H9 (cell line): ENCODE data around the gene PPARA. TPM values are rescaled to one million over a fixed set of nuclear protein-coding genes. Genes with fewer than 3 reads are reported as not detected.

Experiments
- DNase-seq: peaks from one replicate; pipeline ENCODE4 v3.0.0-alpha.2; 2017
- H2AFZ ChIP-seq: one replicate; pipeline ENCODE4 v1.6.1; 2013; ENCODE audit warnings: mild to moderate bottlenecking, low read length, control low read depth, moderate library complexity
- H2AK5ac ChIP-seq: 2 replicates; pipeline ENCODE4 v1.6.1; 2013; ENCODE audit warnings: low read length, control low read depth, mixed read lengths; ENCODE audit not compliant: insufficient read length
- H2BK120ac ChIP-seq: one replicate; pipeline ENCODE4 v1.6.1; 2013; ENCODE audit warnings: low read depth, mild to moderate bottlenecking, low read length, control low read depth, inconsistent platforms; ENCODE audit not compliant: poor library complexity, severe bottlenecking
- H2BK12ac ChIP-seq: 2 replicates; pipeline ENCODE4 v1.6.1; 2013; ENCODE audit warnings: low read length, control low read depth, mixed read lengths, low read depth; ENCODE audit not compliant: insufficient read length
- H2BK15ac ChIP-seq: 2 replicates; pipeline ENCODE4 v1.6.1; 2013; ENCODE audit warnings: low read depth, low read length, control low read depth
- H2BK20ac ChIP-seq: one replicate; pipeline ENCODE4 v1.6.1; 2013; ENCODE audit warnings: low read depth, mild to moderate bottlenecking, low read length, control low read depth, inconsistent platforms; ENCODE audit not compliant: poor library complexity, severe bottlenecking
- H2BK5ac ChIP-seq: 2 replicates; pipeline ENCODE4 v1.6.1; 2013; ENCODE audit warnings: low read length, control low read depth, mixed read lengths; ENCODE audit not compliant: insufficient read length
- H3K14ac ChIP-seq: 2 replicates; pipeline ENCODE4 v1.6.1; 2013; ENCODE audit warnings: low read length, control low read depth; ENCODE audit not compliant: insufficient read depth
- H3K18ac ChIP-seq: 2 replicates; pipeline ENCODE4 v1.6.1; 2013; ENCODE audit warnings: low read depth, mild to moderate bottlenecking, mixed read lengths, low read length, control low read depth; ENCODE audit not compliant: insufficient read length
- H3K23ac ChIP-seq: 2 replicates; pipeline ENCODE4 v1.6.1; 2013; ENCODE audit warnings: low read length, control low read depth, mixed read lengths, low read depth; ENCODE audit not compliant: insufficient read length
- H3K23me2 ChIP-seq: 2 replicates; pipeline ENCODE4 v1.6.1; 2013; ENCODE audit warnings: low read depth, mild to moderate bottlenecking, mixed read lengths, low read length, control low read depth; ENCODE audit not compliant: insufficient read length, poor library complexity, severe bottlenecking
- H3K27ac ChIP-seq: 2 replicates; pipeline ENCODE4 v1.5.1; 2013; ENCODE audit warnings: low read length, control low read depth, mixed read lengths, low read depth; ENCODE audit not compliant: insufficient read length
- H3K27me3 ChIP-seq: 2 replicates; pipeline ENCODE4 v1.6.1; 2013; ENCODE audit warnings: low read length, control low read depth, inconsistent platforms; ENCODE audit not compliant: insufficient read depth
- H3K4ac ChIP-seq: 2 replicates; pipeline ENCODE4 v1.6.1; 2013; ENCODE audit warnings: low read depth, mild to moderate bottlenecking, control low read depth, inconsistent platforms, low read length, moderate library complexity
- H3K4me1 ChIP-seq: 2 replicates; pipeline ENCODE4 v1.6.1; 2013; ENCODE audit warnings: low read length, control low read depth, inconsistent platforms; ENCODE audit not compliant: insufficient read depth
- H3K4me2 ChIP-seq: 2 replicates; pipeline ENCODE4 v1.6.1; 2013; ENCODE audit warnings: low read length, control low read depth, mixed read lengths; ENCODE audit not compliant: insufficient read length, insufficient read depth
- H3K56ac ChIP-seq: 2 replicates; pipeline ENCODE4 v1.6.1; 2013; ENCODE audit warnings: low read depth, mild to moderate bottlenecking, mixed read lengths, low read length, control low read depth; ENCODE audit not compliant: insufficient read length
- H3K79me1 ChIP-seq: 2 replicates; pipeline ENCODE4 v1.6.1; 2013; ENCODE audit warnings: low read depth, mild to moderate bottlenecking, moderate library complexity, low read length, control low read depth, inconsistent platforms; ENCODE audit not compliant: insufficient read depth, poor library complexity, severe bottlenecking
- H3K79me2 ChIP-seq: 2 replicates; pipeline ENCODE4 v1.6.1; 2013; ENCODE audit warnings: low read length, control low read depth, inconsistent platforms; ENCODE audit not compliant: insufficient read depth
- H3K9ac ChIP-seq: 2 replicates; pipeline ENCODE4 v1.6.1; 2013; ENCODE audit warnings: low read length, control low read depth, mixed read lengths; ENCODE audit not compliant: insufficient read length; ENCODE audit errors: extremely low read depth
- H3K9me3 ChIP-seq: one replicate; pipeline ENCODE4 v1.6.1; 2013; ENCODE audit warnings: low read depth, low read length, inconsistent platforms; ENCODE audit not compliant: control insufficient read depth
- H3T11ph ChIP-seq: one replicate; pipeline ENCODE4 v1.6.1; 2013; ENCODE audit warnings: mild to moderate bottlenecking, low read length, control low read depth, inconsistent platforms
- H4K20me1 ChIP-seq: one replicate; pipeline ENCODE4 v1.6.1; 2013; ENCODE audit not compliant: control insufficient read depth, insufficient read length, insufficient read depth
- H4K5ac ChIP-seq: 2 replicates; pipeline ENCODE4 v1.6.1; 2013; ENCODE audit warnings: low read depth, mild to moderate bottlenecking, mixed read lengths, low read length, control low read depth; ENCODE audit not compliant: insufficient read length
- H4K8ac ChIP-seq: replicated peaks from 2 replicates; pipeline ENCODE4 v1.6.1; 2013; ENCODE audit warnings: low read length, control low read depth, mixed read lengths, low read depth; ENCODE audit not compliant: insufficient read length
- H4K91ac ChIP-seq: 2 replicates; pipeline ENCODE4 v1.6.1; 2013; ENCODE audit warnings: low read depth, mild to moderate bottlenecking, moderate library complexity, mixed read lengths, low read length, control low read depth; ENCODE audit not compliant: insufficient read length
- H3K27ac Mint-ChIP-seq, 3 experiments: 2 replicates in 2 of 3; 3 replicates in 1 of 3; pipeline ENCODE4 v1.8.0; 2020 to 2021; ENCODE audit warnings: mixed read lengths in 3 of 3, mild to moderate bottlenecking in 1 of 3, moderate library complexity in 1 of 3
- H3K27me3 Mint-ChIP-seq: 2 replicates; pipeline ENCODE4 v1.8.0; 2021; ENCODE audit warnings: low read depth, mild to moderate bottlenecking, moderate library complexity, mixed read lengths
- H3K36me3 Mint-ChIP-seq, 3 experiments: 2 replicates in 2 of 3; 3 replicates in 1 of 3; pipeline ENCODE4 v1.8.0; 2020 to 2021; ENCODE audit warnings: low read depth in 3 of 3, mixed read lengths in 3 of 3; ENCODE audit not compliant: insufficient read depth in 1 of 3
- H3K4me1 Mint-ChIP-seq, 2 experiments: 2 replicates each; pipeline ENCODE4 v1.8.0; 2020; ENCODE audit warnings: mixed read lengths in 2 of 2
- H3K4me3 Mint-ChIP-seq, 2 experiments: 2 replicates in 1 of 2; 3 replicates in 1 of 2; pipeline ENCODE4 v1.8.0; 2020 to 2021; ENCODE audit warnings: mild to moderate bottlenecking in 2 of 2, mixed read lengths in 2 of 2, moderate library complexity in 1 of 2
- H3K9me3 Mint-ChIP-seq, 2 experiments: 2 replicates in 1 of 2; 3 replicates in 1 of 2; pipeline ENCODE4 v1.8.0; 2020; ENCODE audit warnings: mild to moderate bottlenecking in 2 of 2, mixed read lengths in 2 of 2, moderate library complexity in 1 of 2
- CTCF ChIP-seq: fragments of 200-600 bp; sonication (generic); conservative IDR thresholded peaks from 3 replicates; pipeline ENCODE4 v1.8.0; 2021; ENCODE audit warnings: antibody characterized with exemption, mild to moderate bottlenecking
- WGBS: extraction: QIAGEN DNeasy Blood & Tissue Kit; methylation state at CpG from one replicate; pipeline ENCODE4 v1.1.7; 2013; ENCODE audit warnings: missing lambda C conversion rate, low lambda C conversion rate, mixed read lengths; ENCODE audit not compliant: insufficient read length; ENCODE audit errors: extremely low coverage; 5-methylcytosine and 5-hydroxymethylcytosine counted together
- total RNA-seq: library from RNA; stranded (reverse); gene quantifications from 2 replicates; pipeline ENCODE4 v1.2.1, GENCODE V29; 2021

The PPARA gene
- total RNA-seq, 1 experiment from 2014 or later, result 7.3 TPM

- H3K4me3 Mint-ChIP-seq, result no peak overlapping the region
- no peaks in the 10 kb centered on the region; the same call in 1 of the 2 replicates for H3K27me3 Mint-ChIP-seq
- Histone ChIP-seq H3K4me1 (no peaks in the 10 kb centered on the region), H3K23ac (no peak overlapping the region), H3K23me2 (peaks cover 3% of the 10 kb centered on the region), H2AK5ac (no peak overlapping the region), H2AFZ (no peak overlapping the region), H3K79me1 (no peaks in the 10 kb centered on the region), H3K9me3 (no peaks in the 10 kb centered on the region), H4K20me1 (no peaks in the 10 kb centered on the region), H3K56ac (no peak overlapping the region), H2BK12ac (no peak overlapping the region), H3K4me2 (no peak overlapping the region), H4K8ac (no peak overlapping the region), H3K9ac (no peak overlapping the region), H3K18ac (no peak overlapping the region), H3T11ph (no peak overlapping the region), H2BK5ac (no peak overlapping the region), H3K27ac (no peak overlapping the region), H4K5ac (no peak overlapping the region), H3K14ac (no peak overlapping the region), H2BK15ac (no peak overlapping the region), H3K4ac (no peak overlapping the region), H2BK120ac (no peak overlapping the region), H3K27me3 (no peaks in the 10 kb centered on the region), H2BK20ac (no peak overlapping the region), H3K79me2 (no peaks in the 10 kb centered on the region), H4K91ac (no peak overlapping the region)
- H3K4me1 Mint-ChIP-seq, result peaks cover 11 to 12% of the 10 kb centered on the region in 2 experiments
- no CpG with 5 or more reads among the region's 23 CpGs for WGBS
- DNase-seq, result no peak
- TF ChIP-seq CTCF, result no peak
- H3K9me3 Mint-ChIP-seq, result no peaks in the 10 kb centered on the region
- peaks cover 2 to 27% (median 22%) of the 10 kb centered on the region in 3 experiments; a peak in 6 of 7 replicates for H3K36me3 Mint-ChIP-seq
- H3K27ac Mint-ChIP-seq, result peak overlapping the region in 1 of 3 experiments; percentile 90; a peak in 1 of 7 replicates
Measured at GRCh38 chr22:46290843-46291785, 140.8 kb downstream of the PPARA start.
